ENCODE measurements around the gene PRKG1.

The PRKG1 gene

GRCh38 chr10:51808187-51808586 is 733.9 kb downstream of the PRKG1 start:
- DNase-seq (ENCODE audit: low read depth) = no peak

- no peak for DNase-seq (ENCODE audit: low read depth)
Measured at GRCh38 chr10:51815723-51816122, 741.4 kb downstream of the PRKG1 start.

GRCh38 chr10:51821045-51821444 is 746.8 kb downstream of the PRKG1 start:
- no peak for DNase-seq (ENCODE audit: low read depth)

- no peak for DNase-seq (ENCODE audit: low read depth)
Measured at GRCh38 chr10:51821745-51822144, 747.5 kb downstream of the PRKG1 start.

DNA sequence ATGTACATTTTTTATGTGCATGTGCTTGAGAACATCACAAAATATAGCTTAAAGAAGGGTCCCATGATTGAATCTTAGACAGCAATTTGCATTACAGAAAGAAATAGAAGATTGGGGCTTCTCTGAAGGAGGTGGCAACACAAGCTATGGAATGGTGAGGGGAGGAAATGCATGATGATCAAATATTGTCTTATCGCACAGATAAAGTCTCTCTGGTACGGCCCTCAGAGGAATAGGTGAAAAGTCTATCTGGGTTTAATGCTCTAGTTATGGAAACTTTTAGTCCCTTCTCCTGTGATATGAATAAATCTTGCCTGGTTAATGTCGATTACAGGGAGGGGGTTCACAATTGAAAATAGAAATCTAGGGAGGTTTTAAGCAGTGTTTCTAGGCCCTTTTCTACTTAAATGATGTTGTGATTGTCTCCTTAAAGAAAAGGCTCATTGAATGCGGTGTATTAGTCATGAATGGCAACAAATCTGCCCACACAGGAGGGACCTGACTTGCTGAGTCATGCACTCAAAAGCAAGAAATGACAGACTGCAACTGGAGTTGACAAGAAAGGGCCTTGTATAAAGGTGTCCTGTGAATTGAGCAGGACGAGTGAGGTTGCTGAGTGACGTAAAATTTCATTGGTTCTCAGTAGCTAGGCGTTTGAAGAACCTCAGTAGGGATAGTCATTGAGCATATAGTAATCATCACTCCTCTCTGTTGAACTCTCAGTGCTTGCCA is 758.5 kb downstream of the PRKG1 start:
- DNase-seq (ENCODE audit: low read depth) = peak; percentile 46

GRCh38 chr10:51834548-51834947 is 760.3 kb downstream of the PRKG1 start:
- DNase-seq (ENCODE audit: low read depth) = no peak

DNA sequence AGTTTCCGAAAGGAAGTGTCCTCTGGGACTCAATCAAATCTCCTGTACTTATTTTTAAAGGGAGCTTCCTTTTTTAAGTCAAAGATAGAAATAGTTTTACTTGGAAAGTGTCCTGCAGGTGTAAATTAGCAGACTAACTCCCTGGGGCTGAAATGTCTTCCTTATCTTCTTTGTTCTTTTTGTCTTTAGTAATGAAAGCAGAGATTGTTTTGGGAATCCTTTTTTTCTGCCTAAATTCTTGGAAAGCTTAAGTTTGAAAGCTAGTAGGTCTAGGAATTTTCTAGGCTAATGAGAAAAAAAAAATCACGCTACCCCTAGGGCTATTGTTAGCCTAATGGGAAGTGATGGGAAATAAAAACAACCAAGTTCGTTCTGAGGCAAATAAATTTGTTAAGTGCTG is 764.2 kb downstream of the PRKG1 start:
- no peak for DNase-seq (ENCODE audit: low read depth)

GRCh38 chr10:51843966-51844365 is 769.7 kb downstream of the PRKG1 start:
- no peak for DNase-seq (ENCODE audit: low read depth)

- DNase-seq (ENCODE audit: low read depth) = no peak
Measured at GRCh38 chr10:51846856-51847506, 772.7 kb downstream of the PRKG1 start.

DNA sequence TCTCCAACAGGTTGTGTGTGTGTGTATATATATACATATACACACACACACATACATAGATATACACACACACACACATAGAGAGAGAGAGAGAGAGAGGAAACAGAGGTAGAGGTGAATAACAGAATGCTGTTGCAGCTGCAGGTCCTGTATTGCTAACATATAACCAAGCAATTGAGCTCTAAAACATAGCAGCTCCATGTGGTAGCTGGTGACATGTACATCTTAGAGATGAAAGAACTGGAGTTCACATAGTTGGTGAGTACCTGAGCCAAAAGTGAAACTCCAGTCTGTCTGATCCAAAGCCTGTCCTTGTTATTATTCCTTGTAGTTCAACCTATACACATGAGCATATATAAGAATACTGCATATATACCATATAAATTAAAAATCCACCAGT is 778.0 kb downstream of the PRKG1 start:
- no peak for DNase-seq (ENCODE audit: low read depth)

DNA sequence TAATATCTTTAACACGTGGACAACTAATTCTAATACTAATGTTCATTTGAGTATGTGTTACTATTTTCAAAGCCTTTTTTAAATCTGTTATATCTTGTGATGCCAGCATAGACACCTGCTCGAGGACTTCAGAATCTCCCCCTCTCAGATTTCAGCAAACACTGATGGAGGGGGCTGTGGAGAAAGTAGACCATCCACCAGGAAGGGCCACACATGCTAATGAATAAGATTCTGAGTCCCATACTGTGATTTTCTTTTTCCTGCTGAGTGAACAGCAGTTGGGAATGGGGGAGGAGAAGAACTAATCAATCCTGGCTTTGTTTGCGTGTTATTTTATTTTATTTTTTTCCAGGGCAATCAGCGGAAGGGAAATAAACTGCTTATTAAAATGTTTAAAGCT is 783.0 kb downstream of the PRKG1 start:
- no peak for DNase-seq (ENCODE audit: low read depth)

GRCh38 chr10:51860257-51860656 is 786.0 kb downstream of the PRKG1 start:
- peak; percentile 90 for DNase-seq (ENCODE audit: low read depth)

- no peak for DNase-seq (ENCODE audit: low read depth)
Measured at GRCh38 chr10:51861051-51861450, 786.8 kb downstream of the PRKG1 start.

DNA sequence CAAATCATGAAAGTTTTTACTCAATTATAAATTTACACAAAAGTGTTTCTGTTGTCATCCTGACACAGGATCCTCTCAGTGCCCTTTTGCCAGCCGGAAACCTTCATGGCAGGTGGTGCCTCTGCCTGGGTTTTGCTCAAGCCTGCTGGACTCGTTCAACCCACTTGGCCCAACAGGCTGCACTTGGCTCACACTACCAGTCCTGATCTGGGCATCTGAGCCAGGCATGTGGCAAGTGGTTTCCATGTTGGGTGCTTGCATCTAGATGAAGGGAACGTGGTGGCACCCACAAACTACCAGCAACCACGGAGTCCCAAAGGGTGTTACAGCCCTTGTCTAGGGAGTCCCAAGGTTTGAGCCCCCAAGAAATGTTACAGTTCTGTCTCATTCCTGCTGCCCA is 787.4 kb downstream of the PRKG1 start:
- no peak for DNase-seq (ENCODE audit: low read depth)

DNA sequence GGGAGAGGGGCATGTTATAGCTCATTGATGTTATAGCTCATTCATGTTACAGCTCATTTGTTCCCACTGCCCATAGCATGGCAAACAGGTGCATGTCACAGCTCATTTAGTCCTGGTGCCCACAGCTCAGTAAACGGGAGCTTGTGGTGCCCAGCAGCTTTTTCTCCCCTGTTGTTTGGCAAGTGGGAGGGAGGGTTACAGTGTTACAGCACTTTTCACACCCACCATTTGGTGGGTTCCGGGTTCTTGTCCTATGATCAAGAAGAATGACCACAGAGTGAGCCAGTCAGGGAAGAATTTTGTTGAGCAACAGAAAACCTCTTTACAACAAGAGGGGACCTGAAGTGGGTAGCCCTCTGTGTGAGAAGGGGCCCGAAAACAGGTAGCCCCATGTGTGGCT is 787.9 kb downstream of the PRKG1 start:
- DNase-seq (ENCODE audit: low read depth) = no peak

DNA sequence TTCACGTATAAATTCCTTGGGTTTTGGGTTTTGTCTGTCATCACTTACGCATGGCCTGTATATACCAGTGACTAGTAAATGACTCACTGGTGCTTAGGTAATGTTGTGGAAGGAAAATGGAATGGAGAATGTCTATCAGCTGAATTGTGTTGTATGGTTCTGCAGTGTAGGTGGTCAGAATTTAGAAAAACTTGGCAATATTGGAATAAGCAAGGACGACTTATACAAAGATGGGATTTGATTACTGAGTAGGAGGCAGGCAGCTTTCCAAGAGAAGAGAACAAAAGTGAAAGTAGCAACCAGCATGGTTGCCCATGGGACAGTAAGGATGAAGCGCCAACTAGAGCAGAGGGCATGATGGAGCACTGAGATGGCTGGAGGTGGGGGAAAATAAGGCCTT is 793.7 kb downstream of the PRKG1 start:
- peak; percentile 74 for DNase-seq (ENCODE audit: low read depth)

- no peak for DNase-seq (ENCODE audit: low read depth)
Measured at GRCh38 chr10:51874131-51874530, 799.8 kb downstream of the PRKG1 start.

DNA sequence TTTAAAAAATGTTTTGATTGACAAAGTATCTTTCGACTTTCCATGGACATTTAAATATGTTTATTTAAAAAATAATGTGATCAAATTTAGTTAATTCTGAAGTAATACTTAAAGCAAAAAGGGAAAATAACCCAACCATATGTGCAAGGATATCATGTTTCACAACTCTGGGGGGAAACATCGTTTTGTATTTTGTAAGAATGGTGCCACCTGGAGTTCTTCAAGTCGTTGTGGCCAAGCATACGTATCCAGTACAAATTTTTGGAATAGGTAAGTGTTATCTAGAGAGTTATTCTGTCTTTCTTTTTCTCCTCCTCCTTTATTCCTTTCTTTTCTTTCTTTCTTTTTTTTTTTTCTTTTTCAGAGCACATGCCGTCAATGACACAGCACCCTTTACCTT is 801.3 kb downstream of the PRKG1 start:
- no peak for DNase-seq (ENCODE audit: low read depth)

GRCh38 chr10:51876503-51876902 is 802.2 kb downstream of the PRKG1 start:
- DNase-seq (ENCODE audit: low read depth) = no peak

DNA sequence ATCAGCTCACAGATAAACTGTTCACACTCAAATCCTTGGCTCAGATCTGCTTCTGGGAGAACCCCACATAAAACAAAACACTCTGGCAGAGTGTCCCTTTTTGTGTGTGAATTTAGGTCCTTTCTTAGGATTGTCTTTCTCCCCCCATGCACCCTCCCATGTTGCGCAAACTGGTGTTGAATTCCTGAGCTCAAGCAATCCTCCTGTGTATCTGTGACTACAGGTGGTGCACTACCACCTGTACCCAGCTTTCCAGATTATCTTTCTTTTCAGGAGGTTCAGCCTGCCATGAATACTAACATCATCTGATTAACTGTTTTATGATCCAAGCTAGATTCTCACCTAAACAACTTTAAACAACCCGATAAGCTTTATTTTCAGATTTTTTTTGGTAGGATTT is 802.7 kb downstream of the PRKG1 start:
- DNase-seq (ENCODE audit: low read depth) = no peak

DNA sequence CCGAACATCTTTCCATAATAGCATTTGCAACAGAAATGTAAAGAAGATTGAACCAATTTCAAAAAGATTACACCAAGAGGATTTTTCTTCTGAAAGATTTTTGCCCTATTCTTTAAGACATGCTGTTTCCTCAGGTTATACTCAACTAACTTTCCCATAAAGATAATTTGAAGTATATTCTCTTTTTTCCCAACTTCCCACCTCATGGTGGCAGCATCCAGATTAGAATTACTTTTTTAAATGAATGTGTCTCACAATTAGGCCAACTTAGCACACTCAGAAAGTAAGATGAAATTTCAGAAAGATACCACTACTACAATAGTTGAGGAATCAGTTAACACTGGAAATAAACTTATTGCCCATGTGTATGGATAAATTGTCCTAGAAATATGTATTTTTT is 803.3 kb downstream of the PRKG1 start:
- DNase-seq (ENCODE audit: low read depth) = no peak

GRCh38 chr10:51878695-51879094 is 804.4 kb downstream of the PRKG1 start:
- no peak for DNase-seq (ENCODE audit: low read depth)

DNA sequence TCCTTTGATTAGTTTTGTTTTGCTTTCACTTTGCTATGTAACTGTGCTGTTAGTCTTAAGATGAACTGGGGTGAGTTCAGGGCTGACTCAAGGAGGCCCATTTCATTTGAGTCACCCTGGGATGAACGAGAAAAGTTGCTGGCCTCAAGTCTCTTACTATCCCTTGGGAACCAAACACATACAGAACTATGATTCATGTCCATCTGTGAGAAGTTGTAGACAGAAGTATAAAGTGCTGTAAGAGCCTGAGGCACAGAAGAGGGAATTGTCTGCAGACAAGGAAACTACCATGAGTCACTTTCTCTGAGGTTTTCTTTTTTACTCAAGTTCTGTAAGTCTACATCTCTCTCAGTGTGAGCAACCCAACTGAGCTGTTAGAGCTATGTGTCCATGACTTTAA is 805.0 kb downstream of the PRKG1 start:
- DNase-seq (ENCODE audit: low read depth) = peak; percentile 100

DNA sequence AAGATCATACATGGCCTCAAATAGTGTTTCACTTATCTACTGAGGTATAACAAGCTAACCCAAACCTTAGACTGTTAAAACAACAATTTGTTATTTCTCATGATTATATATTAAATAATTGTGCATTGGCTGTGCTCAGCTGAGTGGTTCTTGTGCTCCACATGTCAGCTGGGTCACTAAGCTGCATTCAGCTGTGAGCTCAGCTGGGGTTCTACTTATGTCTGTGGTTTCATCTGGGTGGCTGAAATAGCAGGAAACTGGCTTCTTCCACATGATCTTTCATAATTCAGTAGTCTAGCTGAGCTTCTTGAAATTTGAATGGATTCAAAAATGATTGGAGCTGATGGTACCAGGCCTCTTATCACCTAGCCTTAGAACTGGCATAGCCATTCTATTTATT is 806.9 kb downstream of the PRKG1 start:
- DNase-seq (ENCODE audit: low read depth) = no peak
